ENCODE data around the gene PTPN6.

Gene PTPN6

GRCh38 chr12:6942331-6942665 lies 8.9 kb upstream of the PTPN6 start:
- DNase-seq: no peak

GRCh38 chr12:6943389-6943721 lies 7.8 kb upstream of the PTPN6 start:
- peak; percentile 61 for DNase-seq

- DNase-seq: peak; percentile 76
These were observed 7.3 kb upstream of the PTPN6 start, which contains the start of the genes C12orf57 and RNU7-1 for GRCh38 chr12:6943722-6944380. Gene C12orf57, plus strand, starts transcription at chr12:6944022. Its CDS starts 100 bp downstream, at chr12:6944122. Gene RNU7-1, plus strand, starts transcription at chr12:6943816.

GRCh38 chr12:6944381-6945186 lies 6.6 kb upstream of the PTPN6 start:
- DNase-seq: peak; percentile 82

GRCh38 chr12:6945613-6946012 lies 5.5 kb upstream of the PTPN6 start:
- DNase-seq: no peak

GRCh38 chr12:6946033-6946919 lies 4.9 kb upstream of the PTPN6 start:
- DNase-seq: peak; percentile 82

GRCh38 chr12:6946920-6947374 lies 4.2 kb upstream of the PTPN6 start:
- DNase-seq: no peak

- no peak for DNase-seq
These were observed 3.5 kb upstream of the PTPN6 start for GRCh38 chr12:6947615-6948014.

GRCh38 chr12:6948873-6949594 lies 2.1 kb upstream of the PTPN6 start:
- no peak for DNase-seq

GRCh38 chr12:6950401-6950801 lies 755 bp upstream of the PTPN6 start:
- DNase-seq: no peak

GRCh38 chr12:6951551-6952120 lies 480 bp downstream of the PTPN6 start:
- no peak for DNase-seq

- no peak for DNase-seq
These were observed 1.1 kb downstream of the PTPN6 start for GRCh38 chr12:6952121-6952862.

GRCh38 chr12:6952863-6953441 lies 1.8 kb downstream of the PTPN6 start:
- no peak for DNase-seq

GRCh38 chr12:6953442-6954315 lies 2.5 kb downstream of the PTPN6 start:
- no peak for DNase-seq

- no peak for DNase-seq
These were observed 3.4 kb downstream of the PTPN6 start for GRCh38 chr12:6954316-6955107.

- DNase-seq: no peak
These were observed 4.2 kb downstream of the PTPN6 start for GRCh38 chr12:6955108-6956020.

- DNase-seq: no peak
These were observed 5.0 kb downstream of the PTPN6 start for GRCh38 chr12:6956021-6956727.
